ENCODE measurements around the gene NFKBIL1.

DNA sequence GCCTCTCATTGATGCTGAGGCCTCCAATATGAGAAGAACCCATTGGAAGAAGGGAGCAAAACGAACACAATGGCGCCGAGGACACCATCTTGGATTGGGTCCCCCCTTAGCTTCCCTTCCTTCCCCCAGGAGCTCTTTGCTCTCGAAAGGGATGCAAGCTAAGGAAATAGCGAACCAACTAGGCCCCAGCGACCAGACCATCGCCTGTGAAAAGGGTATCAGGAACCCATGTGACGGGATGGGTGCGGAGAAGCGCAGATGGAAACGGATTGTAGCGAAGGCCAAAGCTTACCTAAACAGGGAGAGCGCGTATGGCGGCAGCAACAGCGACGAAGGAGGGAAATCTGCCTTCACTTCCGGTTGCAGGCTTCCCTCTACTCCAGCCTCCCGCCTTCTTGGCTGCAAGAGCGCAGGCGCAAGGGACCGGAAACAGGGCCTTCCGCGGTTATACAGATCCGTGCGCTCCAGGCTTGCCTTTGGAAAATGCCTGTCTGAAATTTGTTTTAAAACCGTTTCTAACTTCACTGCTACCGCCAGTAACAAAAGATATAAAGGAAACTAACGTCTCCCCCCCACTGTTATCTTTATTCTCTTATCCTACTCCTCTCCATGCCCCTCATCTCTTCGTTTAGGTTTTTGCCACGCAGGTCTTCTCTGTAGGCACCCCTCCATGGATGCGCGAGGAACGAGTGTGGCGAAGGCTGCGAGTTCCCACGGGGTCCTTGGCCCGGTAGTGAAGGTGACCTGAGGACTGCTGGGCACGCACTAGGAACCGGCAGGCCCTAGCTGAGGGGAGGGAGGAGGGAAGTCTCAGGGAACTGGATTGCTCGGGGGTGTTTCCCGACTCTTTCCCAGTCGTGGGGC, 5.5 kb upstream of the NFKBIL1 start, which contains the start of gene DDX39B:
- TF ChIP-seq, protein P1, sequence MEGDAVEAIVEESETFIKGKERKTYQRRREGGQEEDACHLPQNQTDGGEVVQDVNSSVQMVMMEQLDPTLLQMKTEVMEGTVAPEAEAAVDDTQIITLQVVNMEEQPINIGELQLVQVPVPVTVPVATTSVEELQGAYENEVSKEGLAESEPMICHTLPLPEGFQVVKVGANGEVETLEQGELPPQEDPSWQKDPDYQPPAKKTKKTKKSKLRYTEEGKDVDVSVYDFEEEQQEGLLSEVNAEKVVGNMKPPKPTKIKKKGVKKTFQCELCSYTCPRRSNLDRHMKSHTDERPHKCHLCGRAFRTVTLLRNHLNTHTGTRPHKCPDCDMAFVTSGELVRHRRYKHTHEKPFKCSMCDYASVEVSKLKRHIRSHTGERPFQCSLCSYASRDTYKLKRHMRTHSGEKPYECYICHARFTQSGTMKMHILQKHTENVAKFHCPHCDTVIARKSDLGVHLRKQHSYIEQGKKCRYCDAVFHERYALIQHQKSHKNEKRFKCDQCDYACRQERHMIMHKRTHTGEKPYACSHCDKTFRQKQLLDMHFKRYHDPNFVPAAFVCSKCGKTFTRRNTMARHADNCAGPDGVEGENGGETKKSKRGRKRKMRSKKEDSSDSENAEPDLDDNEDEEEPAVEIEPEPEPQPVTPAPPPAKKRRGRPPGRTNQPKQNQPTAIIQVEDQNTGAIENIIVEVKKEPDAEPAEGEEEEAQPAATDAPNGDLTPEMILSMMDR (IDR thresholded peaks at IDR 0.05): no peak
- TF ChIP-seq ZFX (IDR thresholded peaks at IDR 0.05; ENCODE audit: borderline replicate concordance): no peak
